ENCODE data around the gene ZNF496.
"Not testable (repeated sequence)": the region's sequence is repeated elsewhere in the genome, so short reads cannot be mapped to it uniquely, and the experiment has no call there.

The ZNF496 gene

DNA sequence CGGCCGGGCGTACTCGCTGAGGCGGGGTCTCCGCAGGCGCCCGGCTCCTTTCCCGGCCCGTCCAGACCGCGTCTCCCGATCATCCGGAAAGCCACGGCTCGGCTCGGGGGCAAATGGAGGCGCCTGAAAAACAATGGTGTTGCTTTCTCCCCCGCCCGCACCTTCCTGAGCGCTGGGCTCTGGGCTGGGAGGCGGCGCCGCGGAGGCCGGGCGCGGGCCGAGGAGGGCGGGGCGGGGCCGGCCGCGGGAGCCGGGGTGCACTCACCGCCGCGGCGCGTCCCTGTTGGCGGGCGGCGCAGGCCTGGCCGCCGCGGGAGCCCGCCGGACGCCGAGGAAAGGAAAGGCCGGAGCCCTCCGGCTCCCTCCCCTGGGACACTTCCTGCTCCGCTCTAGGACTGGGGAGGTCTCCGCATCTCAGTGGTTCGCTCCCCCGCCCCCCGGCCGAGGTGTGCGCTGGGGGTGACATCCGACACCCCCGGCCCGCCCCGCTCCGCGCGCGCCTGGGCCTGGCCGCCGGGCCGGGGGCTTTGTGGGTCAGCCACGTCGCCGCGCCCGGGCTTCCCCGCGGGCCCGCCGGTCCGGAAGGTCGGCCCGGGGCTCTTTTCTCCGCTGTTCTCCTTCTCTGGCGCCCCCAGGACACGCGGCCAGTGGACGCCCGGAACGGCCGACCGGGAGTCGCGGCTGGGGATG lies at the start of gene ZNF496:
Gene ZNF496, minus strand, starts transcription at position 343 of the 690 bp plus-strand sequence. CDS start 2,289 bp downstream, outside the sequence.
- H3K4me1 ChIP-seq (ENCODE audit: control insufficient read depth, insufficient read depth, low read length): peaks cover 30% of the 10 kb centered on the region

GRCh38 chr1:247378334-247379073 lies 46.8 kb upstream of the ZNF496 start:
- Histone ChIP-seq H3K9ac (ENCODE audit: low read length in 2 of 2) (no peak overlapping the region), H3K4me3 (ENCODE audit: low read length in 2 of 2) (no peak overlapping the region), H3K9me3 (ENCODE audit: control insufficient read depth in 2 of 2, low read length in 2 of 2) (no peaks in the 10 kb centered on the region), H3K4me1 (ENCODE audit: control insufficient read depth, insufficient read depth, low read length) (no peaks in the 10 kb centered on the region), H3K27me3 (ENCODE audit: control insufficient read depth in 1 of 2, insufficient read depth in 2 of 2, low read length in 2 of 2) (peaks cover 0 to 5% of the 10 kb centered on the region in 2 donors), H3K36me3 (ENCODE audit: control insufficient read depth in 2 of 2, insufficient read depth in 2 of 2, low read length in 2 of 2) (no peaks in the 10 kb centered on the region), H3K27ac (ENCODE audit: low read length) (no peak overlapping the region)

More for the DNA sequence above, at the start of gene ZNF496:
- Histone ChIP-seq H3K36me3 (ENCODE audit: control insufficient read depth in 2 of 2, insufficient read depth in 2 of 2, low read length in 2 of 2) (peaks cover 13 to 16% of the 10 kb centered on the region in 2 donors), H3K27ac (ENCODE audit: low read length) (peak within 1 kb of the TSS; percentile 77), H3K4me3 (ENCODE audit: low read length in 2 of 2) (peak within 1 kb of the TSS; percentile 79 to 86), H3K9ac (ENCODE audit: low read length in 2 of 2) (peak within 1 kb of the TSS; percentile 87 to 91), H3K27me3 (ENCODE audit: control insufficient read depth in 1 of 2, insufficient read depth in 2 of 2, low read length in 2 of 2) (no peaks in the 10 kb centered on the region), H3K9me3 (ENCODE audit: control insufficient read depth in 2 of 2, low read length in 2 of 2) (no peaks in the 10 kb centered on the region)

DNA sequence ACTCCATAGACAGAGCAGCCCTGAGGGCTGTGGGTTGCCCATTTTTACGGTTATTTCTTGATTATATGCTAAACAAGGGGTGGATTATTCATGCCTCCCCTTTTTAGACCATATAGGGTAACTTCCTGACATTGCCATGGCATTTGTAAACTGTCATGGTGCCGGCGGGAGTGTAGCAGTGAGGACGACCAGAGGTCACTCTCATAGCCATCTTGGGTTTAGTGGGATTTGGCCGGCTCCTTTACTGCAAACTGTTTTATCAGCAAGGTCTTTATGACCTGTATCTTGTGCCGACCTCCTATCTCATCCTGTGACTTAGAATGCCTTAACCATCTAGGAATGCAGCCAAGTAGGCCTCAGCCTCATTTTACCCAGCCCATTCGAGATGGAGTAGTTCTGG lies 46.0 kb upstream of the ZNF496 start:
- H3K4me1 ChIP-seq (ENCODE audit: control insufficient read depth, insufficient read depth, low read length); H3K4me3 ChIP-seq (ENCODE audit: low read length in 2 of 2); H3K36me3 ChIP-seq (ENCODE audit: control insufficient read depth in 2 of 2, insufficient read depth in 2 of 2, low read length in 2 of 2); H3K9ac ChIP-seq (ENCODE audit: low read length in 2 of 2); H3K27me3 ChIP-seq (ENCODE audit: control insufficient read depth in 1 of 2, insufficient read depth in 2 of 2, low read length in 2 of 2); H3K9me3 ChIP-seq (ENCODE audit: control insufficient read depth in 2 of 2, low read length in 2 of 2); H3K27ac ChIP-seq (ENCODE audit: low read length): not testable (repeated sequence)

DNA sequence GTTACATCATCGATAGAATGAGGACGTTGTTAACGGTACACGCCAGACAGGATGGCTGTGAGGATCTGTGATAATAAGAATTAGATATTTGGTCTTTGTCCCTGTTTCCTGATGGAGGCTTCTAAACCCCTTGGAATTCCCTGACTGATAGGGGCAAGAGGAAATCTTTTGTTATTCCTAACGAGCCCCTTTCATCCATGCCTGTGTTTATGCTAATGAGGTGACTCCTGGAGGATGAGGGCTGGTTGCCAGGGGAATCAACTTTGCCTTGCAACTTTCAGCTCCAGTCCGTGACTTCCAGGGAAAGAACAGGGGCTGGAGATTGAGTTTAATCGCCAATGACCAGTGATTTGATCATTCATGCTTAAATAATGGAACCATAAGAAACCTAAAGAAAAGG lies 45.0 kb upstream of the ZNF496 start:
- Histone ChIP-seq H3K4me1 (ENCODE audit: control insufficient read depth, insufficient read depth, low read length) (peaks cover under 1% of the 10 kb centered on the region), H3K9ac (ENCODE audit: low read length in 2 of 2) (no peak overlapping the region), H3K27me3 (ENCODE audit: control insufficient read depth in 1 of 2, insufficient read depth in 2 of 2, low read length in 2 of 2) (peaks cover 0 to 5% of the 10 kb centered on the region in 2 donors), H3K27ac (ENCODE audit: low read length) (no peak overlapping the region), H3K36me3 (ENCODE audit: control insufficient read depth in 2 of 2, insufficient read depth in 2 of 2, low read length in 2 of 2) (no peaks in the 10 kb centered on the region), H3K9me3 (ENCODE audit: control insufficient read depth in 2 of 2, low read length in 2 of 2) (no peaks in the 10 kb centered on the region), H3K4me3 (ENCODE audit: low read length in 2 of 2) (no peak overlapping the region)

GRCh38 chr1:247375747-247376146 lies 44.1 kb upstream of the ZNF496 start:
- no peak overlapping the region for H3K27ac ChIP-seq (ENCODE audit: low read length)
- no peak overlapping the region for H3K4me3 ChIP-seq (ENCODE audit: low read length in 2 of 2)
- no peak overlapping the region for H3K9ac ChIP-seq (ENCODE audit: low read length in 2 of 2)
- H3K27me3 ChIP-seq (ENCODE audit: control insufficient read depth in 1 of 2, insufficient read depth in 2 of 2, low read length in 2 of 2): peaks cover 0 to 5% of the 10 kb centered on the region in 2 donors
- no peaks in the 10 kb centered on the region for H3K36me3 ChIP-seq (ENCODE audit: control insufficient read depth in 2 of 2, insufficient read depth in 2 of 2, low read length in 2 of 2)
- no peaks in the 10 kb centered on the region for H3K9me3 ChIP-seq (ENCODE audit: control insufficient read depth in 2 of 2, low read length in 2 of 2)
- peaks cover 7% of the 10 kb centered on the region for H3K4me1 ChIP-seq (ENCODE audit: control insufficient read depth, insufficient read depth, low read length)

DNA sequence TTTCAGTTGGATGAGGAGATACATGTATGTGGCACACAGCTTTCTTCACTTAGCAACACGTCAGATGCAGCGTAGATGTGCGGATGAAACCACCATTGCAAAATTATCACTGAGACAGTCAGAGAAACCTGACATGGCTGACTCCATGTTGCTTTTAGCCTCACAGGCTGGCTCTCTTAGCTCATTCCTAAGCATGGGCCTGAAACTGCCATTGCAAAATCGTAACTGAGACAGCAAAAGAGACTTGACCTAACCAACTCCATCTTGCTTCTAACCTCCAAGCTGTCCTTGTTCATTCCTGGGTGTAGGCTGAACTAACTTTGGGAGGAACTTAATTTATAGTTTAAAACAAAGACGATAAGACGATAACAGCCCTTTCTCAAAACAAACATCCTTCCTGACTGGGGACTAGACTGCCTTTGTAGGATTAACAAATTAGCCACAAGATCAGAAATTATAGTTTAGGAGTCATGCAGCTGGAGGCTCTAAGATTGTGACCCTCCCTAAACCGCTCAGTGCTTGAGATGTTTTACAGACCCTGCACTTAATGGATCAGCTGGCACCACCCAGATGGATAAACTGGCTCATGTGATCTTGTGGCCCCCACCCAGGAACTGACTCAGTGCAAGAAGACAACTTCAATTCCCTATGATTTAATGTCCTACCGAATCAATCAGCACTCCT lies 43.1 kb upstream of the ZNF496 start:
- H3K9ac ChIP-seq (ENCODE audit: low read length in 2 of 2); H3K4me1 ChIP-seq (ENCODE audit: control insufficient read depth, insufficient read depth, low read length); H3K36me3 ChIP-seq (ENCODE audit: control insufficient read depth in 2 of 2, insufficient read depth in 2 of 2, low read length in 2 of 2); H3K4me3 ChIP-seq (ENCODE audit: low read length in 2 of 2); H3K27me3 ChIP-seq (ENCODE audit: control insufficient read depth in 1 of 2, insufficient read depth in 2 of 2, low read length in 2 of 2); H3K9me3 ChIP-seq (ENCODE audit: control insufficient read depth in 2 of 2, low read length in 2 of 2); H3K27ac ChIP-seq (ENCODE audit: low read length): not testable (repeated sequence)

DNA sequence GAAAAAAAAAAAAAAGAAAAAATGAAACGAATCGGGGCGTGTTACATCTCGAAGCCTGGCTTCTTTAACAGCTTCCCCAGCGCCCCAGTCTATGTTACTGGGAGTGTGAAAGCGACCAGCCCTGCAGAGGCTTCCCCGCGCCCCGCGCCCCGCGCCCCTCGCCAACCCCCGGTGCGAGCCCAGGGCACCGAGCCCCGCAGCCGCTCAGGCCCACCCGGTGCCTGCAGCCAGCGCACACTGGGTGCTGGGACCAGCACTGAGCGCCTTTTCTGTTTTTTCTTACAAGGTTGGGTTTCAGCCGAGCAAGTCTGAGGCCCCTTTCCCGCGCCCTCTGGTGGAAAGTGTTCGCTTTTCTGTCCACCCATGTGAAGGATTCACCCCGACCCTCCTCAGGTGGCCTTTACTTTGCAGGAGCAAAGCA lies 42.1 kb upstream of the ZNF496 start:
- H3K36me3 ChIP-seq (ENCODE audit: control insufficient read depth in 2 of 2, insufficient read depth in 2 of 2, low read length in 2 of 2): no peaks in the 10 kb centered on the region
- H3K9me3 ChIP-seq (ENCODE audit: control insufficient read depth in 2 of 2, low read length in 2 of 2): no peaks in the 10 kb centered on the region
- peaks cover 7% of the 10 kb centered on the region for H3K4me1 ChIP-seq (ENCODE audit: control insufficient read depth, insufficient read depth, low read length)
- no peak overlapping the region for H3K27ac ChIP-seq (ENCODE audit: low read length)
- no peak overlapping the region for H3K9ac ChIP-seq (ENCODE audit: low read length in 2 of 2)
- H3K4me3 ChIP-seq (ENCODE audit: low read length in 2 of 2): peak overlapping the region in 1 of 2 donors; percentile 35
- H3K27me3 ChIP-seq (ENCODE audit: control insufficient read depth in 1 of 2, insufficient read depth in 2 of 2, low read length in 2 of 2): peaks cover 0 to 3% of the 10 kb centered on the region in 2 donors

DNA sequence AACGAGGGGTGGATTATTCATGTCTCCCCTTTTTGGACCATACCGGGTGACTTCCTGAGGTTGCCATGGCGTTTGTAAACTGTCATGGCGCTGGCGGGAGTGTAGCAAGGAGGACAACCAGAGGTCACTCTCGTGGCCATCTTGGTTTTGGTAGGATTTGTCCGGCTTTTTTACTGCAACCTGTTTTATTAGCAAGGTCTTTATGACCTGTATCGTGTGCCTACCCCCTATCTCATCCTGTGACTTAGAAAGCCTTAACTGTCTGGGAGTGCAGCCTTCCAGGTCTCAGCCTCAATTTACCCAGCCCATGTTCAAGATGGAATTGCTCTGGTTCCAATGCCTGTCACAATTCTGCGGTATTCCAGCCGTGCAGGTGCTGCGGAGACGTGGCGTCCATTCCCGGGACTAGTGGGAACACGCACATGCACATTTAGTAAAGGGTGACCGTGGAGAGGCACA lies 40.2 kb upstream of the ZNF496 start:
- no peak overlapping the region for H3K9ac ChIP-seq (ENCODE audit: low read length in 2 of 2)
- H3K36me3 ChIP-seq (ENCODE audit: control insufficient read depth in 2 of 2, insufficient read depth in 2 of 2, low read length in 2 of 2): no peaks in the 10 kb centered on the region
- peaks cover 7% of the 10 kb centered on the region for H3K4me1 ChIP-seq (ENCODE audit: control insufficient read depth, insufficient read depth, low read length)
- H3K4me3 ChIP-seq (ENCODE audit: low read length in 2 of 2): no peak overlapping the region
- H3K27ac ChIP-seq (ENCODE audit: low read length): no peak overlapping the region
- peaks cover 0 to 3% of the 10 kb centered on the region in 2 donors for H3K27me3 ChIP-seq (ENCODE audit: control insufficient read depth in 1 of 2, insufficient read depth in 2 of 2, low read length in 2 of 2)
- H3K9me3 ChIP-seq (ENCODE audit: control insufficient read depth in 2 of 2, low read length in 2 of 2): no peaks in the 10 kb centered on the region

DNA sequence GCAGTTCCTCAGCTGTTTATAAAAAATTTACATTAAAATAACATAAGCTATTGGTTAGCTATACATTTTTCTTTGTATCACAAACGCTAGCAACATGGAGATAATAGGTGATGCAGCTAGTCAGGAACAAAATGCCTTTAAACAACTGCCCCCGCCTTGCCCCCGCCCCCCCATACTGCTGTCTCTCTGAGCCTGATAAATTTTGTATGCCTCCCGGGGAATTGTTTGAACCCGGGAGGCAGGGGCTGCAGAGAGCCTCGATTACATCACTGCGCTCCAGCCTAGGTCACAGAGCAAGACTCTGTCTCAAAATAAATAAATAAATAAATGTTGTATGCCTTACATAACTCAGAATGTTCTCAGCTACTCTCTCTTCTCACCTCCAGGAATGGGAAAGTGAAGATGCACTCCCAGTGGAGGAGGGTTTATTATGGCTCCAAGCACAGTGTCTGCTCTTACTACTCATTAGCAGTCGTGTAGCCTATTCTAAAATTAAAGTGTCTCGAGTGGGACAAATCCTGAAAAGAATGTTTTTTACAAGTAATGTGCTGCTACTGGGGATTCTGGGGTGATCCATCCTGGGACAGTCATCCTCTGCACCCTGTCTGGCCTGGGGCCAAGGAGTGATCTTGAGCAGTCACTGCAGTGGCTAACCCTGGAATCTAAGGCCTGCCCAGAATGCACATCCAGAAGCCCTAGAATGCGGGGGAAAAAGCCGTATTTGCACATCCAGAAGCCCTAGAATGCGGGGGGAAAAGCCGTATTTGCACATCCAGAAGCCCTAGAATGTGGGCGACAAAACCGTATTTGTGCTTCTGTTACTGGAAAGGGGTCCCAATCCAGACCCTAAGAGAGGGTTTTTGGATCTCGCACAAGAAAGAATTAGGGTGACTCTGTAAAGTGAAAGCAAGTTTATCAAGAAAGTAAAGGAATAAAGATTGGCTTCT lies 39.4 kb upstream of the ZNF496 start:
- Histone ChIP-seq H3K27ac (ENCODE audit: low read length) (no peak overlapping the region), H3K4me3 (ENCODE audit: low read length in 2 of 2) (no peak overlapping the region), H3K4me1 (ENCODE audit: control insufficient read depth, insufficient read depth, low read length) (peaks cover 7% of the 10 kb centered on the region), H3K36me3 (ENCODE audit: control insufficient read depth in 2 of 2, insufficient read depth in 2 of 2, low read length in 2 of 2) (no peaks in the 10 kb centered on the region), H3K9me3 (ENCODE audit: control insufficient read depth in 2 of 2, low read length in 2 of 2) (no peaks in the 10 kb centered on the region), H3K27me3 (ENCODE audit: control insufficient read depth in 1 of 2, insufficient read depth in 2 of 2, low read length in 2 of 2) (peaks cover 2 to 3% of the 10 kb centered on the region in 2 donors), H3K9ac (ENCODE audit: low read length in 2 of 2) (peak overlapping the region in 1 of 2 donors; percentile 36)

Data from stomach smooth muscle (tissue), 2 donors.